ENCODE data around the gene TIMM29. TPM values are rescaled to one million over a fixed set of nuclear protein-coding genes. Genes with fewer than 3 reads are reported as not detected.

The TIMM29 gene
- total and polyA plus RNA-seq, 2 of the 13 experiments (the other 11 are each of a cell fraction or from before 2014, with no cell fraction given), result 7.1 to 33.8 TPM

DNA sequence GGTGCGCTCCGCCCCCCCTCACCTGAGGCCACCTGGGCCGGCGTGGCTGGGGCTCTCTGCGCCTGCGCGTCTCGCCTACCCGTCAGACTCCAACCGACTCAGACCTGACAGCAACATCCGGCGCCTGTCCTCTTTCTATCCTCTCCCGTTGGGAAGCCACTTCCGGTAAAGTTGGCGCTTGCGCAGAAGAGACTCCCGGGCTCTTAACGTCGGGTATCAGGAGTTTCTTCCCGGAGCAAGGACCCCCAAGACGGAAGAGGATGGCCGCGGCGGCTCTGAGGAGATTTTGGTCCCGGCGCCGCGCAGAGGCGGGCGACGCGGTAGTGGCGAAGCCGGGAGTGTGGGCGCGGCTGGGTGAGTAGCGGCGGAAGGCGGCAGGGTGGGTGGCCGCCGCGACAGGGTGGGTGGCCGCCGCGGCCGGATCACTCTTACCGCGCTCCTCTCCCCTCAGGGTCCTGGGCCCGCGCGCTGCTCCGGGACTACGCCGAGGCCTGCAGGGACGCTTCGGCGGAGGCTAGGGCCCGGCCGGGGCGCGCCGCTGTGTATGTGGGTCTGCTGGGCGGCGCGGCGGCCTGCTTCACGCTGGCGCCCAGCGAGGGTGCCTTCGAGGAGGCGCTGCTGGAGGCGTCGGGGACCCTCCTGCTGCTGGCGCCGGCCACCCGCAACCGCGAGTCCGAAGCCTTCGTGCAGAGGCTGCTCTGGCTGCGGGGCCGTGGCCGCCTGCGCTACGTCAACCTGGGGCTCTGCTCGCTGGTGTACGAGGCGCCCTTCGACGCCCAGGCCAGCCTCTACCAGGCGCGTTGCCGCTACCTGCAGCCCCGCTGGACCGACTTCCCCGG lies at the start of gene TIMM29, which contains the start of gene YIPF2 (continued):
- TF ChIP-seq, protein P1, sequence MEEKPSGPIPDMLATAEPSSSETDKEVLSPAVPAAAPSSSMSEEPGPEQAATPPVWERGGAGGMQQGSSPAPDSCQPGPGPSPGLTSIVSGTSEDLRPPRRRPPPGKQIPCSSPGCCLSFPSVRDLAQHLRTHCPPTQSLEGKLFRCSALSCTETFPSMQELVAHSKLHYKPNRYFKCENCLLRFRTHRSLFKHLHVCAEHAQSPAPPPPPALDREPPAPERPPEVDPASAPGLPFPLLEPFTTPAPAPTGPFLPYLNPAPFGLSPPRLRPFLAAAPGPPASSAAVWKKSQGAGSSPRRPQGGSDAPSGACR (CRISPR knock-in tag; IDR thresholded peaks at IDR 0.05), result peak; percentile 35; the same call in 1 of the 2 replicates
- TF ChIP-seq KLF12 (CRISPR knock-in tag; IDR thresholded peaks at IDR 0.05; ENCODE audit: borderline replicate concordance), result no peak
- TF ChIP-seq ZNF792 (CRISPR knock-in tag; IDR thresholded peaks at IDR 0.05), result 0 out of 2 replicates have a peak, but pooled peaks have one; percentile 29
- peak; percentile 44; the same call in 1 of the 2 replicates for TF ChIP-seq ZNF749 (CRISPR knock-in tag; IDR thresholded peaks at IDR 0.05; ENCODE audit: borderline replicate concordance)
- TF ChIP-seq SOX13 (IDR thresholded peaks at IDR 0.05), result no peak
- TF ChIP-seq SOX13 (CRISPR knock-in tag; conservative IDR thresholded peaks at IDR 0.05 in 1 of 2, IDR thresholded peaks at IDR 0.05 in 1 of 2), result no peak
- no peak for TF ChIP-seq SMARCE1 (IDR thresholded peaks at IDR 0.05; ENCODE audit: borderline replicate concordance)
- no peak for TF ChIP-seq BCL3 (CRISPR knock-in tag; IDR thresholded peaks at IDR 0.05)
- no peak for TF ChIP-seq BRCA1 (CRISPR knock-in tag; IDR thresholded peaks at IDR 0.05)
- peak; percentile 88 for TF ChIP-seq ZNF343 (CRISPR knock-in tag; IDR thresholded peaks at IDR 0.05)
- peak; percentile 44 for TF ChIP-seq AGO2 (optimal IDR thresholded peaks at IDR 0.05; ENCODE audit: low read depth, low read length)
- TF ChIP-seq ZBTB21 (CRISPR knock-in tag; IDR thresholded peaks at IDR 0.05), result no peak; the same call in 1 of the 2 replicates
- TF ChIP-seq, protein P2, sequence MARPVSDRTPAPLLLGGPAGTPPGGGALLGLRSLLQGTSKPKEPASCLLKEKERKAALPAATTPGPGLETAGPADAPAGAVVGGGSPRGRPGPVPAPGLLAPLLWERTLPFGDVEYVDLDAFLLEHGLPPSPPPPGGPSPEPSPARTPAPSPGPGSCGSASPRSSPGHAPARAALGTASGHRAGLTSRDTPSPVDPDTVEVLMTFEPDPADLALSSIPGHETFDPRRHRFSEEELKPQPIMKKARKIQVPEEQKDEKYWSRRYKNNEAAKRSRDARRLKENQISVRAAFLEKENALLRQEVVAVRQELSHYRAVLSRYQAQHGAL (CRISPR knock-in tag; IDR thresholded peaks at IDR 0.05; ENCODE audit: not compliant biosample characterization), result peak; percentile 14
- peak; percentile 9; the same call in 1 of the 2 replicates for TF ChIP-seq ZNF766 (CRISPR knock-in tag; IDR thresholded peaks at IDR 0.05; ENCODE audit: borderline replicate concordance)
- no peak for TF ChIP-seq CREB3 (CRISPR knock-in tag; IDR thresholded peaks at IDR 0.05)
- no peak for TF ChIP-seq ZNF737 (CRISPR knock-in tag; IDR thresholded peaks at IDR 0.05; ENCODE audit: borderline replicate concordance)
- TF ChIP-seq BCL6 (CRISPR knock-in tag; IDR thresholded peaks at IDR 0.05), result peak; percentile 46
- no peak for TF ChIP-seq ZNF225 (CRISPR knock-in tag; IDR thresholded peaks at IDR 0.05)
- no peak for TF ChIP-seq NPAS2 (CRISPR knock-in tag; IDR thresholded peaks at IDR 0.05; ENCODE audit: borderline replicate concordance)
- peak; percentile 46; the same call in 1 of the 2 replicates for TF ChIP-seq MYC (CRISPR knock-in tag; IDR thresholded peaks at IDR 0.05; ENCODE audit: borderline replicate concordance)
- TF ChIP-seq NCOA1 (CRISPR knock-in tag; IDR thresholded peaks at IDR 0.05), result no peak
- no peak for TF ChIP-seq RAD21 (CRISPR knock-in tag; IDR thresholded peaks at IDR 0.05)
- TF ChIP-seq ZNF292 (CRISPR knock-in tag; IDR thresholded peaks at IDR 0.05; ENCODE audit: borderline replicate concordance, low read depth), result no peak
- TF ChIP-seq STAG1 (CRISPR knock-in tag; IDR thresholded peaks at IDR 0.05), result no peak
- no peak for TF ChIP-seq GLI4 (CRISPR knock-in tag; IDR thresholded peaks at IDR 0.05; ENCODE audit: borderline replicate concordance)
- TF ChIP-seq RFX1 (IDR thresholded peaks at IDR 0.05), result no peak
- TF ChIP-seq ZSCAN21 (CRISPR knock-in tag; IDR thresholded peaks at IDR 0.05; ENCODE audit: borderline replicate concordance), result no peak
- 0 out of 2 replicates have a peak, but pooled peaks have one; percentile 7 for TF ChIP-seq ZNF441 (CRISPR knock-in tag; IDR thresholded peaks at IDR 0.05; ENCODE audit: borderline replicate concordance)

Measured in HepG2 (cell line).